LNCaP clone FGC (cell line): Measurements from ENCODE around the gene FBXO24.

ENCODE experiments used
- DNase-seq: peaks from one replicate; pipeline ENCODE4 v3.0.0-alpha.2; 2011; ENCODE audit warnings: low read depth
- H3K4me3 ChIP-seq: 2 replicates; pipeline ENCODE4 v1.5.1; 2011; ENCODE audit warnings: mild to moderate bottlenecking, low read depth, low read length, control low read depth
- CTCF ChIP-seq: IDR thresholded peaks from 2 replicates; pipeline ENCODE4 v1.5.1; 2012; ENCODE audit warnings: mild to moderate bottlenecking; ENCODE audit not compliant: control insufficient read depth, insufficient read depth; ENCODE audit errors: extremely low read depth

The FBXO24 gene

GRCh38 chr7:100582041-100582579, 4.0 kb upstream of the FBXO24 start:
- H3K4me3 ChIP-seq = peak overlapping the region; percentile 97
- DNase-seq = peak; percentile 49
- no peak for TF ChIP-seq CTCF

GRCh38 chr7:100582650-100583049, 3.5 kb upstream of the FBXO24 start:
- no peak for TF ChIP-seq CTCF
- peak overlapping the region; percentile 97 for H3K4me3 ChIP-seq

GRCh38 chr7:100583132-100584053, 2.7 kb upstream of the FBXO24 start:
- no peak for TF ChIP-seq CTCF
- DNase-seq = no peak
- peak overlapping the region; percentile 97 for H3K4me3 ChIP-seq

More at GRCh38 chr7:100582650-100583049, 3.5 kb upstream of the FBXO24 start:
- no peak for DNase-seq

- TF ChIP-seq CTCF = no peak
- peak overlapping the region; percentile 97 for H3K4me3 ChIP-seq
- DNase-seq = no peak
Observed at GRCh38 chr7:100584054-100584682, 2.0 kb upstream of the FBXO24 start.

GRCh38 chr7:100584683-100585510, 1.2 kb upstream of the FBXO24 start:
- H3K4me3 ChIP-seq = peak overlapping the region; percentile 97
- TF ChIP-seq CTCF = no peak
- peak; percentile 50 for DNase-seq

GRCh38 chr7:100585511-100586265, 440 bp upstream of the FBXO24 start, which contains the start of gene LRCH4:
LRCH4 (minus strand) TSS chr7:100586129; CDS start chr7:100586100, 29 bp downstream.
- peak within 1 kb of the TSS; percentile 97 for H3K4me3 ChIP-seq
- no peak for TF ChIP-seq CTCF
- DNase-seq = peak; percentile 47
